LNCAP (cell line): ENCODE measurements around the gene ZNF709.

Experiments
- TF ChIP-seq, protein P1 (sequence below): fragments of 450-650 bp; IDR thresholded peaks from 2 replicates; pipeline ENCODE4 v1.5.1; 2017; ENCODE audit warnings: mild to moderate bottlenecking

ZNF709 gene

DNA sequence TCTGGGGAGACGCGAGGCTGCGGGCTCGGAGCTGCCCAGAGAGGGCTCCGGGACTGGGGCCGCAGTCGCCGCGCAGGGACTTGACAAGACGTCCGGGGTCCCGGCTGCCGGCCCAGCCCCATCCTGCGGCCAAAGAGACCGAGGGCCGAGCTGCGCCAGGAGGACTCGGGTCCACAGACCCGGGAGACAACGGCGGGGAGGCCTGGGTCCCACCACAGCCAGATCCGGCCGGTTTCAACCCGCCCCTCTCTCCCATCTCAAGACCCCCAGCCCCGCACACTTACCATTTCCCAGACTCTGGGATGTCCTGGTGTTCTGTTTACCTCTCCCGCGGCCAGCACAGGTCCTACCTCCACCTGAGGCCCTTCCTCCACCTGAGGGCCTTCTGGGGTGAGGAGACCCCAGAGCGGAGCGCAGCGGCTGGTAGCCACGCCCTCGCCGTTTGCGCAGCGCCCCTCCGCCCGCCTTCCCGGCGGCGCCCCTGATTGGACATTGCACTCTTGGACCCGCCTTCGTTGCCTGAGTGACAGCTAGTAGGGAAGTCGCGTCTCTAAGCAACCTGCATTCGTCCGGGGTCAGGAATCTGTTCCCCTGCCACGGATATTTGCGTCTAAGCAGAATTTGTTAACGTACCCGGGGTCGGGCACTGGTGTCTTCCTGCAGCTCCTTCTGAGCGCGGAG lies at the start of gene ZNF709:
ZNF709 (minus strand) TSS at position 446 of the 681 bp plus-strand sequence; CDS start at position 287, 159 bp downstream.
- TF ChIP-seq, protein P1, sequence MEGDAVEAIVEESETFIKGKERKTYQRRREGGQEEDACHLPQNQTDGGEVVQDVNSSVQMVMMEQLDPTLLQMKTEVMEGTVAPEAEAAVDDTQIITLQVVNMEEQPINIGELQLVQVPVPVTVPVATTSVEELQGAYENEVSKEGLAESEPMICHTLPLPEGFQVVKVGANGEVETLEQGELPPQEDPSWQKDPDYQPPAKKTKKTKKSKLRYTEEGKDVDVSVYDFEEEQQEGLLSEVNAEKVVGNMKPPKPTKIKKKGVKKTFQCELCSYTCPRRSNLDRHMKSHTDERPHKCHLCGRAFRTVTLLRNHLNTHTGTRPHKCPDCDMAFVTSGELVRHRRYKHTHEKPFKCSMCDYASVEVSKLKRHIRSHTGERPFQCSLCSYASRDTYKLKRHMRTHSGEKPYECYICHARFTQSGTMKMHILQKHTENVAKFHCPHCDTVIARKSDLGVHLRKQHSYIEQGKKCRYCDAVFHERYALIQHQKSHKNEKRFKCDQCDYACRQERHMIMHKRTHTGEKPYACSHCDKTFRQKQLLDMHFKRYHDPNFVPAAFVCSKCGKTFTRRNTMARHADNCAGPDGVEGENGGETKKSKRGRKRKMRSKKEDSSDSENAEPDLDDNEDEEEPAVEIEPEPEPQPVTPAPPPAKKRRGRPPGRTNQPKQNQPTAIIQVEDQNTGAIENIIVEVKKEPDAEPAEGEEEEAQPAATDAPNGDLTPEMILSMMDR, result no peak

GRCh38 chr19:12527034-12527836 lies 42.6 kb upstream of the ZNF709 start:
- TF ChIP-seq, protein P1, result no peak

- TF ChIP-seq, protein P1, result no peak
Observed at GRCh38 chr19:12526542-12526941, 41.9 kb upstream of the ZNF709 start.

DNA sequence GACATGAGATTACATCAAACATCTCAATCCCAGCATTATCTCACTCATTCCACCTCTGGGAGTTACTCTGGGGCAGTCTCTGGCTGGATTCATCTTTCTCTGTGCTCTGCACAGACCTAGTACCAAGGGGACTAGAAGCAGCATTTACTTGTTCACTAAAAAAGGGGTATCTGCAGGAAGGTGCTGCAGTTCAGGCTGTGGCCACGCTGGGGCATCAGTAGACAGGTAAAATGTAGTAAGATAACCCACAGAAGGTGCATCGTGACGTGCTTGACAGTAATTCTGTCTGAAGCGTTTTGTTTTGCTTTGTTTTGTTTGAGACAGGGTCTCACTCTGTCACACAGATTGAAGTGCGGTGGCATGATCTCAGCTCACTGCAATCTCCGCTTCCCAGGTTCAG lies 37.4 kb upstream of the ZNF709 start:
- TF ChIP-seq, protein P1, result peak; percentile 43; the same call in 1 of the 2 replicates

GRCh38 chr19:12513531-12514061 lies 29.0 kb upstream of the ZNF709 start:
- TF ChIP-seq, protein P1, result no peak

DNA sequence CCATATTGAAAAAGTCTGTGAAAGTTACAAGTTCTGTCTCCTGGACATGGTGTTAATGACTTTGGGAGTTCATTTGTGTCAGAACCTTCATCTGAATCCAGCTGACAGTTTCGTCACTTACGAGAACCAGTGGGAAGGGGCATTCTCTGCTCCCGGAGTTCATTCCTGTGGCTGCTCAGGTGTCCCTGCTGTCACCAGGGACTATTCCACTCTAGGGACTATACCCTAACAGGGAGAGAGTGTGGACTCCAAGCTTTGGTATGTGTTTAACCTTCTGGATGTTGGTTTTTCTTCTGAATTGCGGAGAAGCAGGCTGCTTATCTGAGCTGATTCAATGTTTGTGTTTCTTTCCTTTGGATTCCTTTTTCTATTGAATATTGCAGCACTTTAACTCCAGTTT lies 12.4 kb upstream of the ZNF709 start:
- TF ChIP-seq, protein P1, result no peak

DNA sequence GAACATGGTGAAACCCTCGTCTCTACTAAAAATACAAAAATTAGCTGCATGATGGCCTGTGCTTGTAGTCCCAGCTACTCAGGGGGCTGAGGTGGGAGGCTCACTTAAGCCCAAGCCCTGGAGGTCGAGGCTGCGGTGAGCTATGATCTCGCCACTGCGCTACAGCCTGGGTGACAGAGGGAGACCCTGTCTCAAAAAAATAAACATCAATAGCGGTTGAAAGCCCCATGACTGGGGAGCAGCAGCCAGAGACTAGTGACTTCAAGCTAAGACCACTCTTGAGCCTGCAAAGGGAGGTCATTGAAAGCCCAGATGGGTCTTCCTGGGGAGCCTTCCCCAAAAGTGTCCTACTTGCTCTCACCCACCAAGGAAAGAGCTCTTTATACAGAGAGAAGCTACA lies 11.9 kb upstream of the ZNF709 start:
- TF ChIP-seq, protein P1, result no peak
